Stimulated activated naive CD8-positive, alpha-beta T cell treated with anti-CD3 and anti-CD28 coated beads, Interleukin-15, Interleukin-2, amounts not matched to agents 100 U/mL and 50 U/mL, for 24 hours (primary cell): ENCODE measurements around the gene PIM3.
A peak's percentile ranks its signal among the peaks of the same experiment; 100 is the strongest.

Experiments
- ATAC-seq: fragments of 150-1000 bp; cut with Tn5 transposase; one replicate; pipeline ENCODE4 v1.10.0; 2021
- DNase-seq: peaks from one replicate; pipeline ENCODE4 v3.0.0; 2021

PIM3 gene

GRCh38 chr22:49928185-49928495, 32.4 kb upstream of the PIM3 start:
- DNase-seq = no peak
- no peak for ATAC-seq

GRCh38 chr22:49928555-49929210, 31.9 kb upstream of the PIM3 start:
- DNase-seq (no peak), ATAC-seq (no peak)

GRCh38 chr22:49929211-49929979, 31.2 kb upstream of the PIM3 start:
- ATAC-seq (peak; percentile 73), DNase-seq (peak; percentile 90)

DNA sequence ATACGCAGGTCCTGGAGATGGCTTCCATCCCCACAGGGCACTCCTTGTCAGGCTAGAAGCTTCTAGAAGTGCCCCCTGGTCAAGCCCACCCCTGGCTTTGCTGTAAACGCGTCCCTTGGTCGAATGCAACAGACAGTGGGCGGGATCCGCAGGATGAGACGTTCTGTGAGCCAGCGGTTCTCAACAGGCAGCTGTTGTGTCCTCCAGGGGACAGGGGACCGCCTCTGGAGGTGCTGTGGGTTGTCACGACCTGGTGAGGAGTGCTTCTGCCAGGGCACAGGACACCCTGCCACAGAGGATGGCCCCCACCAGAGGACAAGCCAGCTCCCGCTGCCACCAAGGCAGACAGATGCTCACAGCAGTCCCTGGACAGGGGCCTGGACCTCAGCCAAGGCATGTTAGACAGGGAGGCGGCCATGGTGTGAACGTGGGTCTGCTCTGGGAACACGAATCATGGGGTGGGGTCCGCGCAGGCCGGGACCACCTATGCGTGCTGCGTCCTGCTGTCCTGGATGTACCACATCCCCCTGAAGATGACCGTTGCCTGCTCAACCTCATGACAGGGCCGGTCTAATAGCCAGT, 30.5 kb upstream of the PIM3 start:
- ATAC-seq = no peak

GRCh38 chr22:49930596-49931412, 29.8 kb upstream of the PIM3 start:
- DNase-seq = peak; percentile 68
- ATAC-seq = peak; percentile 38

More for the DNA sequence above, 30.5 kb upstream of the PIM3 start:
- no peak for DNase-seq

DNA sequence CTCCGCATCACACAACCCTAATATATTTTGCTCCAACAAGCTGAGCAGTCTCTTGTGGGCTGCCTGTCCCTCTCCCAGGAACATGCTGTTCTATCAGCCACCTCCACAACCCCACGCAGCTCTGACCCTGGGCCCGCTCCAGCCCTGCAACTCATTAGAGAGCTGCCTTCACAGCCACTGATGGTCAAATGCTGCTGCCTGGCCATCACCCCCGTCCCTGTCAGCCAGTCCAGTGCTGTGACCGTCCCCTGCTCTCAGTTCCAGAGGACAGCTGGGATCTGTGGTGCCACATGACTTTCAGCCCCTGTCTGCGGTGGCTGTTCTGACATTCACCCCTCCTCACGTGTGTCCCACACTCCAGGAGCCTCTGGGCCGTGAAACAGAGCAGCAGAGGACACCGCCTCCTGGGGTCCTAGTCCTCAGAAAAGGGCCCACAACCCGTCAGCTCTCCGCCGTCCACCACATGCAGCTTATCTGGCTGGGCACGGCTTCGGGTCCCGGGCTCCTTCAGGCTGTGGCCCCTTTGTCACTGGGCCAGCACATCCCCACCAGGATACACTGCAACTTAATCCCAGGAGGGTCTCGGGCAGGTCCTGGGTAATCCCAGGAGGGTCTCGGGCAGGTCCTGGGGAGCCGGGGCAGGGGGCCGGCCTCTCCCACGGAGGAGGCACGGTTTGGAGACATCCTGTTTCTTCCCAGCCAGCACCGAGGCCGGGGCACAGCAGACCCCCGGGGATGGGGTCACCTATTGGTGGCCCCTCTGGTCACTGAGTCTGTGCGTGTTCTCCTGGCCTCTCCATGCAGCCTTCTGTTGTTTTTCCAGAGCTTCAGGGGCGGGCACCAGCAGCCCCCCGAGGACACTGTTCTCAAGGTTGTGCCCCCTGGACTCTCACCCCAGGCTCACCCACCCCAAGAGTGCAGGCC, 27.1 kb upstream of the PIM3 start:
- no peak for ATAC-seq
- no peak for DNase-seq

GRCh38 chr22:49934160-49934890, 26.2 kb upstream of the PIM3 start:
- ATAC-seq (no peak), DNase-seq (peak; percentile 56)

DNA sequence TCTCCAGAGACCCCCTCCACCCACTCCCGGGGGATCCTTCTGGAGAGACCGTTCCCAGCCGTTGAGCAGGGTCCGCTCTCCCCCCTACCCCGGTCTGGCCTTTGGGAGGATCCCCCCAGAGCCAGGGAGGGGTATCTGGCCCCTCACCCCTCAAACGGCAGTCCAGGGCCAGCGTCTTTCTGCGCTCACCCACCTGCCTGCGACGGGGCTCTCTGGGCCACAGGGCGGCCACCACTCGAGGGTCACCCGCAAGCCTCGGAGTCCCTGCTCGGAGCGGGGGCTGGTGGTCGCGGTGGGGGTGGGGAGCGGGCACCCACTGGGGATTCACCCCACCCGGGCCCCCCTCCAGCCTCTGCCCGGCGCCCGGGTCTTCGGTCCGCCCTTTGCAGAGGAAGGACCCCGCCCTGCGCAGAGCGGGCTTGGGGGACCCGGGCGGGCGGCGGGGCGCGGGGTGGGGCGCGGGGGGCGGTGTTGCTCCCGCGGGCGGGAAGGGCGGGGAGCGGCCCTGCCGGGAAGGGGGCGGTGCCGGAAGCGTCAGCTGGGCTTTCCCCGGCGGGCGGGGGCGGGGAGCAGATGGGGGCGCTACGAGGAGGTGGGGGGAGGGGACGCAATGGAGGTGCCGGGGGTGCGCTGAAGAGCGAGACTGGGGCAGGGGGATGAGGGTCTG, 25.5 kb upstream of the PIM3 start:
- ATAC-seq = peak; percentile 10
- DNase-seq = peak; percentile 95

DNA sequence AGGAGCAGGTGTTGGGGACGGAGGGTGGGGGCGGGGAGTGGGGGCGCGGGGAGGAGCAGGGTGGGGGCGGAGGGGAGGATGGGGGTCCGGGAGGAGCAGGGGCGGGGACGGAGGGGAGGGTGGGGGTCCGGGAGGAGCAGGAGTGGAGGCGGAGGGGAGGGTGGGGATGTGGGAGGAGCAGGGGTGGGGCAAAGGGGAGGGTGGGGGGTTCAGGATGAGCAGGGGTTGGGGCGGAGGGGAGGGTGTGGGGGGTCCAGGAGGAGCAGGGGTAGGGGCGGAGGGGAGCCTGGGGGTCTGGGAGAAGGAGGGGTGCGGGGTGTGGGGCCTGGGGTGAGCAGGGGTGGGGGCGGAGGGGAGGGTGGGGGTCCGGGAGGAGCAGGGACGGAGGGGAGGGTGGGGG, 25.0 kb upstream of the PIM3 start:
- DNase-seq (no peak), ATAC-seq (no peak)

GRCh38 chr22:49936018-49936972, 24.3 kb upstream of the PIM3 start:
- peak; percentile 87 for ATAC-seq
- DNase-seq = peak; percentile 99

DNA sequence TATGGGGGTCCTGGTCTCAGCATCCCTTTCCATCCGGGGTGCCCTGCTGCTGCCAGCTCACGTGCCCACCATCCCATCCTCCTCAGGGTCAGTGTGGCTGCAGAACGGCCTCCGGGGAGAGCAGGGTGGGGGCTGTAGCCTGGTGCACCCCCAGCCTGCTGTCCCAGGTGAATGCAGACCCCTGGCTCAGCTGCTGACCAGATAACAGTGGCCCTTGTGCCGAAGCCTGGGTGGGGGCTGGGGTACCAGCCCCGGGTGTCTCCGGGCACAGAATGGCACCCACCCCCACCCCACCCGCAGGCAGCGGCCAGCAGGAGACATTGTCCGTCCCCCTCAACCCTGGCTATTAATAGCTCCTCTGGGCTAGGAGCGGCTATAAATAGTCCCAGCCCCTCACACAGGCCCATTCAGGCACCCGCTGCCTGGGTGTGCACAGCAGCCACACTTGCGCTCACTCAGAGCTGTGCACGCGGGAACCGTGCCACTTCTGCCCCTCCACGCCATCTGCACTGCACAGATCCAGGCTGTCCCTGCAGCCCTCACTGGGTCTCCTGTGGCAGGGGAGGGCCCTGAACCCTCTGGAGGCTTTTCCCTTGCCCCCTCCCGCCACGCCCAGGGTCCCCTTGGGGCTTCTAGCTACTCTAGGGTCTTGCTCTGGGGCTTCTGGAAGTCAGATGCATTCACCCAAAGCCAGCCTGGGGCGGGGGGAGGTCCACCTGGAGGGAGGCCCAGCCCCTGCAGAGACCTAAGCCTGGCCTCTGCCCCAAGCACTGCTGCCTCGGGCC, 23.4 kb upstream of the PIM3 start:
- ATAC-seq = no peak
- DNase-seq = no peak

DNA sequence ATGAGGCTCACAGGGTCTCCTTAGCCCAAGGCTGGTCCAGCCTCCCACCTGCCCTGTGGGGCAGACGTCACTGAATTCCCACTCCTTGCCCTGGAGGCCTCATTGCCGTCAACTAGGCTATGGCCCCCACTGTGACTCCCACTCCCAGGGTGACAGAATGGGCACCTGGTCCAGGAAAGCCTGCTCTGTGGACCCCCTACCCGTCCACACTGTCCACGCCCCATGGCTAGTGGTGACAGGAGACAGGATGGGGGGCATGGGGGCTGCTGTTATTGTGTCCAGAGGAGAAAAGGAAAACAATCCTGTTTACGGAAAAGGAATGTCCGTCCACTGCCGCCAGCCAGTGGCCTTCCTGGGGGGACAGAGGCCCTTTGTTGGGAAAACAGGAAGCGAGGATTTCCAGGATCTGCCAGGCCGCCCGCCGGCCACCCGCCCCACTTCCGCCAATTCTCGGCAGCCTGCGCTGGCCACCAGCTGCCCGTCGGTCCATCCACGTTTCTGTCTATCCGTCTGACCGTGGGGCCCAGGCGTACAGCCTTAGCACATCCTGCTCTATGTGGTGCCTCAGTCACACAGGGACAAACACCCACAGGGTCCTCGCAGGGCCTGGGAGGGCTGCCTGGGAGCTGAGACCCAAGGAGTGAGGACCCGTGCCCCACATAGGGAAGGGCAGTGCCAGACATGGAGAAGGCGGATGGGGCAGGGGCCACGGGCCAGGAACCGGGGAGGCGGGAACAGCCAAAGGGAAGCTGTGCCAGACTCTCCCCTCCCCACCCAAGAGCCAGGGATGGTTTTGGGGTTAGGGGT, 22.6 kb upstream of the PIM3 start:
- no peak for ATAC-seq
- no peak for DNase-seq

DNA sequence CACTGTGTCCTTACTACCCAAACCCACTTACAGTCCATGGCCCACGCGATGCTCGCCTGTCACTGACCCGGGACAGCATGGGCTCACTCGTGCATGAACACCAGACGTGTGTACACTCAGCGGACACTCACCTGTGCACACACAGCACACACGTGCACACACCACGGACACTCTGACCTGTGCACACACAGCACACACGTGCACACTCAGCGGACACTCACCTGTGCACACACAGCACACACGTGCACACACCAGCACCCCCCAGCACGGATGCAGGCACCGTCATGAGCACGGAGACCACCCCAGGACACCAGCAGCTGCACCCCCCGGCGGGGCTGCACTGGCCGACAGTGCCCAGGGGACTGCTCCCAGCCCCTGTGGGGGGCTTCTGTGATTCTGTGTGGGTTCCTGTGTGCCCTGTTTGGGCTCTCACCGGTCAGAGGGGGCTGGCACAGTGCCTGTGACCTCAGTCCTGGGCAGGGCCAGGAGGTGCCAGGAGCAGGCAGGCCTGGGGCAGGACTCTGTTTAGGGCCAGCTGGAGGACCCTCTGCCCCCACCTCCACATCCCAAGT, 21.9 kb upstream of the PIM3 start:
- ATAC-seq (no peak), DNase-seq (no peak)

GRCh38 chr22:49941507-49942316, 18.9 kb upstream of the PIM3 start:
- DNase-seq = no peak
- ATAC-seq = no peak

DNA sequence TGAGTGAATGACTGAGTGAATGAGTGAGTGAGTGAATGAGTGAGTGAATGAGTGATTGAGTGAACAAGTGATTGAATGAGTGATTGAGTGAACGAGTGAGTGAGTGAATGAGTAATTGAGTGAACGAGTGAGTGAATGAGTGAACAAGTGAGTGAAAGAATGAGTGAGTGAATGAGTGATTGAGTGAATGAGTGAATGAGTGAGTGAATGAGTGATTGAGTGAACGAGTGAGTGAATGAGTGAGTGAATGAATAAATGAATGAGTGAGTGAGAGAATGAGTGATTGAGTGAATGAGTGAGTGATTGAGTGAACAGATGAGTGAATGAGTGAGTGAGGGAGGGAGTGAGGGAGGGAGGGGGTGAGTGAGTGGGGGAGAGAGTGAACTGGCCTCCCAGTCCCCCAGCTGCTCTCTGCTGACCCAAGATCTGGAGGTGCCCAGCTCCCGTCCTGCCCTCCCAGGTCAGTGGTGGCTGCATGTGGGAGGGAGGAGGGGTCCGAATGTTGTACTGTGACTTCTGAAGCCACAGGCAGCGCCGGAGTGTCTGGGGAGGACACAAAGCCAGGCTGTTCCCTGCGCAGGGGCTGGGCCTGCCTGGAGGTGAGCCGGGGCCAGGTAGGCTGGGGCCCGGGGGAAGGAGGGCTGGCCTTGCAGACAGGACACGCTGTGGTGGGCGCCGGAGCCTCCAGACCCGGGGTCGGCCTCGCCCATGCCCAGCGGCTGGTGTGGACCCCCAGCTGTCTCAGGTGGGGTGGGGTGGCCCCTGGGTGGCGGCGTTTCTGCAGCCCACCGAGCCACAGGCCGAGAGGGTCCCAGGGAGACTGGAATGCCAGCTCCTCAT, 17.8 kb upstream of the PIM3 start:
- DNase-seq (no peak), ATAC-seq (no peak)
